Brain microvascular endothelial cell (primary cell): ENCODE measurements around the gene PHLDB2.
A peak's percentile ranks its signal among the peaks of the same experiment; 100 is the strongest.

Experiments
- DNase-seq: peaks from one replicate; pipeline ENCODE4 v3.0.0-alpha.2; 2020
- H3K27ac ChIP-seq: fragments of 250-450 bp; sonication (Bioruptor Pico); 2 replicates; pipeline ENCODE4 v1.5.1; 2020; ENCODE audit warnings: mild to moderate bottlenecking, moderate library complexity
- H3K27me3 ChIP-seq: fragments of 250-450 bp; sonication (Bioruptor Pico); replicated peaks from 2 replicates; pipeline ENCODE4 v1.5.1; 2020; ENCODE audit warnings: mild to moderate bottlenecking
- H3K36me3 ChIP-seq: fragments of 250-450 bp; sonication (Bioruptor Pico); replicated peaks from 2 replicates; pipeline ENCODE4 v1.5.1; 2020; ENCODE audit warnings: mild to moderate bottlenecking
- H3K4me3 ChIP-seq: 2 replicates; pipeline ENCODE4 v1.5.1; 2011; ENCODE audit warnings: low read depth, mild to moderate bottlenecking, control low read depth, low read length, moderate library complexity
- in situ Hi-C: cut with HindIII; loops from 2 replicates; pipeline ENCODE4 v1.10.0; 2017; ENCODE audit warnings: low sequenced_read_pairs, low pct_ligation_motif_present
- TF ChIP-seq, protein P1 (sequence below): IDR thresholded peaks from 2 replicates; pipeline ENCODE4 v1.5.1; 2011; ENCODE audit warnings: low read depth, mild to moderate bottlenecking, moderate library complexity, low read length, control low read depth, inconsistent platforms; ENCODE audit errors: missing control alignments

PHLDB2 gene

GRCh38 chr3:112011376-112011940 is 152.4 kb downstream of the PHLDB2 start:
- H3K27ac ChIP-seq = no peak overlapping the region
- no peaks in the 10 kb centered on the region for H3K27me3 ChIP-seq
- TF ChIP-seq, protein P1, sequence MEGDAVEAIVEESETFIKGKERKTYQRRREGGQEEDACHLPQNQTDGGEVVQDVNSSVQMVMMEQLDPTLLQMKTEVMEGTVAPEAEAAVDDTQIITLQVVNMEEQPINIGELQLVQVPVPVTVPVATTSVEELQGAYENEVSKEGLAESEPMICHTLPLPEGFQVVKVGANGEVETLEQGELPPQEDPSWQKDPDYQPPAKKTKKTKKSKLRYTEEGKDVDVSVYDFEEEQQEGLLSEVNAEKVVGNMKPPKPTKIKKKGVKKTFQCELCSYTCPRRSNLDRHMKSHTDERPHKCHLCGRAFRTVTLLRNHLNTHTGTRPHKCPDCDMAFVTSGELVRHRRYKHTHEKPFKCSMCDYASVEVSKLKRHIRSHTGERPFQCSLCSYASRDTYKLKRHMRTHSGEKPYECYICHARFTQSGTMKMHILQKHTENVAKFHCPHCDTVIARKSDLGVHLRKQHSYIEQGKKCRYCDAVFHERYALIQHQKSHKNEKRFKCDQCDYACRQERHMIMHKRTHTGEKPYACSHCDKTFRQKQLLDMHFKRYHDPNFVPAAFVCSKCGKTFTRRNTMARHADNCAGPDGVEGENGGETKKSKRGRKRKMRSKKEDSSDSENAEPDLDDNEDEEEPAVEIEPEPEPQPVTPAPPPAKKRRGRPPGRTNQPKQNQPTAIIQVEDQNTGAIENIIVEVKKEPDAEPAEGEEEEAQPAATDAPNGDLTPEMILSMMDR = no peak
- DNase-seq = no peak
- in situ Hi-C loops = no loop called here
- no peak overlapping the region for H3K4me3 ChIP-seq
- H3K36me3 ChIP-seq = no peaks in the 10 kb centered on the region

GRCh38 chr3:112012205-112012992 is 153.3 kb downstream of the PHLDB2 start:
- Histone ChIP-seq H3K27me3 (no peaks in the 10 kb centered on the region), H3K27ac (no peak overlapping the region), H3K36me3 (no peaks in the 10 kb centered on the region), H3K4me3 (no peak overlapping the region)
- no peak for DNase-seq
- in situ Hi-C loops = no loop called here
- TF ChIP-seq, protein P1 = no peak

GRCh38 chr3:112013058-112013783 is 154.2 kb downstream of the PHLDB2 start:
- H3K4me3 ChIP-seq = no peak overlapping the region
- no peak overlapping the region for H3K27ac ChIP-seq
- H3K36me3 ChIP-seq = no peaks in the 10 kb centered on the region
- in situ Hi-C loops = no loop called here
- TF ChIP-seq, protein P1 = peak; percentile 86
- DNase-seq = peak; percentile 68
- no peaks in the 10 kb centered on the region for H3K27me3 ChIP-seq

DNA sequence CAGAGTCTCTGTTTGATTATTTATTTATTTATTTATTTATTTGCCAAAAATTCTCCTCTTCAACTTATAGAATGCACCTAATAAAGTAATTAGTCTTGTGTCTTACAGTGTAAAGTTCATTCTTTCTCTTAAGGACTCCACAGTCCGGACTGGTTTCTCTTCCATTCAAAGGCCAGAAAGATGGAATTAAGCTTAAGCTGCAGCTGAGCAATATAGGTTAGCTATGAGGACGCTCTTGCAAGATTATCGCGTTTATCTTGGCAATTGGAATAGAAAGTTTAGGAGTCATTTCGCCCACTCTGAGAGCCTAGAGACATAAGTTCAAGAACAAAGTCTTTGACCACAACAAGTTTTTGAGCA is 154.7 kb downstream of the PHLDB2 start:
- no peak overlapping the region for H3K27ac ChIP-seq
- no peaks in the 10 kb centered on the region for H3K27me3 ChIP-seq
- DNase-seq = no peak
- TF ChIP-seq, protein P1 = no peak
- no peak overlapping the region for H3K4me3 ChIP-seq
- in situ Hi-C loops = no loop called here
- no peaks in the 10 kb centered on the region for H3K36me3 ChIP-seq

- Histone ChIP-seq H3K4me3 (no peak overlapping the region), H3K36me3 (no peaks in the 10 kb centered on the region), H3K27me3 (no peaks in the 10 kb centered on the region), H3K27ac (no peak overlapping the region)
- in situ Hi-C loops = no loop called here
- DNase-seq = no peak
- TF ChIP-seq, protein P1 = no peak
Observed at GRCh38 chr3:112017091-112017490, 158.0 kb downstream of the PHLDB2 start.
